ENCODE results near the gene ZNF784. TPM values are rescaled to one million over a fixed set of nuclear protein-coding genes. Genes with fewer than 3 reads are reported as not detected.

ZNF784 gene
- total and polyA plus RNA-seq, 2 of the 8 experiments (the other 6 are each of a cell fraction or from before 2014, with no cell fraction given) = 6.5 to 8.0 TPM

- Histone ChIP-seq H2BK20ac (ENCODE audit: low read length) (no peak overlapping the region), H3K4ac (replicated peaks; ENCODE audit: insufficient read length, low read depth, low read length) (no peak overlapping the region), H4K5ac (ENCODE audit: insufficient read length, low read depth, low read length) (no peak overlapping the region), H3K23ac (ENCODE audit: insufficient read length) (no peak overlapping the region), H3K27ac (ENCODE audit: low read depth, low read length) (no peak overlapping the region), H3K4me1 (replicated peaks in 1 of 4; ENCODE audit: control insufficient read depth in 3 of 4, insufficient read depth in 4 of 4, low read length in 3 of 4) (peaks cover 6 to 9% (median 7%) of the 10 kb centered on the region in 4 experiments), H2AK5ac (ENCODE audit: low read depth, low read length) (no peak overlapping the region), H2BK15ac (ENCODE audit: low read length) (no peak overlapping the region), H3K79me1 (ENCODE audit: low read depth, low read length) (peaks cover 13% of the 10 kb centered on the region), H3K36me3 (ENCODE audit: control insufficient read depth in 2 of 4, insufficient read depth in 4 of 4, low read length in 3 of 4) (no peaks in the 10 kb centered on the region), H2AFZ (ENCODE audit: low read length) (no peak overlapping the region), H3K56ac (replicated peaks; ENCODE audit: insufficient read length, low read depth, low read length) (no peak overlapping the region), H3K27me3 (replicated peaks in 1 of 4; ENCODE audit: control insufficient read depth in 3 of 4, extremely low read depth in 1 of 4, insufficient read depth in 3 of 4, low read length in 3 of 4) (no peaks in the 10 kb centered on the region), H3K4me3 (ENCODE audit: extremely low read depth in 1 of 4, insufficient read depth in 2 of 4, low read depth in 3 of 4, low read length in 4 of 4) (no peak overlapping the region), H4K91ac (replicated peaks; ENCODE audit: insufficient read length, low read length) (no peak overlapping the region), H3K14ac (ENCODE audit: insufficient read length) (no peak overlapping the region), H3K23me2 (ENCODE audit: low read depth, low read length) (peaks cover 19% of the 10 kb centered on the region), H4K20me1 (replicated peaks in 1 of 2; ENCODE audit: control insufficient read depth in 1 of 2, insufficient read depth in 2 of 2, low read length in 2 of 2) (peaks cover 3 to 10% of the 10 kb centered on the region in 2 experiments), H4K8ac (ENCODE audit: extremely low read depth, insufficient read depth, low read length) (no peak overlapping the region), H2BK120ac (replicated peaks; ENCODE audit: low read depth, low read length) (no peak overlapping the region), H3K9ac (replicated peaks in 1 of 4; ENCODE audit: extremely low read depth in 1 of 4, low read depth in 3 of 4, low read length in 3 of 4) (no peak overlapping the region), H2BK5ac (ENCODE audit: low read depth, low read length) (no peak overlapping the region), H3K18ac (ENCODE audit: extremely low read depth, low read length) (no peak overlapping the region), H3K4me2 (ENCODE audit: insufficient read depth in 1 of 2, low read depth in 2 of 2, low read length in 2 of 2) (peak overlapping the region in 1 of 2 experiments; percentile 15; a peak in 1 of 4 replicates), H3K9me3 (ENCODE audit: insufficient read depth in 2 of 2, low read depth in 1 of 2, low read length in 1 of 2) (no peaks in the 10 kb centered on the region; a peak in 1 of 4 replicates), H2BK12ac (ENCODE audit: low read depth, low read length) (no peak overlapping the region), H3K79me2 (ENCODE audit: control insufficient read depth in 1 of 2, insufficient read depth in 2 of 2, low read length in 2 of 2) (peaks cover 4 to 25% of the 10 kb centered on the region in 2 experiments; a peak in 3 of 4 replicates)
- POLR2A ChIA-PET (ENCODE audit: partially characterized antibody) = interaction anchor here (0.6 to 8.8 kb wide), 6 partner anchors 9 to 45 kb away, joined by 3 to 96 read pairs (median 6); partner anchors contain the start of genes CCDC106, U2AF2, ZNF581 and ZNF865
- CTCF ChIA-PET (ENCODE audit: partially characterized antibody) = interaction anchor here (0.7 to 3.8 kb wide), 5 partner anchors 11 to 208 kb away, joined by 3 to 30 read pairs (median 9); partner anchors contain the start of genes CCDC106 and ZNF865
- FAIRE-seq (no peak), DNase-seq (ENCODE audit: low read depth in 1 of 2, low spot score in 2 of 2) (no peak)
- 85% methylated on average over 4 of the region's 4 CpGs; no CpG with 5 or more reads in 1 of the 2 experiments for WGBS, 2 experiments (ENCODE audit: extremely low coverage in 1 of 2, insufficient coverage in 1 of 2, insufficient read length in 1 of 2, insufficient replicate concordance in 2 of 2, low coverage in 1 of 2, low lambda C conversion rate in 2 of 2, missing lambda C conversion rate in 1 of 2)
- TF ChIP-seq CBX8 (IDR thresholded peaks at IDR 0.05; ENCODE audit: borderline replicate concordance, low read depth, low read length) (no peak), POLR2AphosphoS5 (IDR thresholded peaks at IDR 0.05; ENCODE audit: low read depth, low read length) (no peak; the same call in 1 of the 2 replicates), TBP (IDR thresholded peaks at IDR 0.05; ENCODE audit: low read depth, low read length) (no peak), TCF12 (IDR thresholded peaks at IDR 0.05; ENCODE audit: low read depth, low read length) (no peak), EZH2 (IDR thresholded peaks at IDR 0.05; ENCODE audit: low read depth, low read length, severe bottlenecking) (no peak), SAP30 (IDR thresholded peaks at IDR 0.05; ENCODE audit: insufficient read depth, insufficient replicate concordance, low read length) (no peak), ZNF274 (IDR thresholded peaks at IDR 0.05; ENCODE audit: borderline replicate concordance, extremely low read depth, low read length) (no peak), ATF3 (IDR thresholded peaks at IDR 0.05; ENCODE audit: insufficient read depth, low read depth, low read length) (no peak), USF2 (IDR thresholded peaks at IDR 0.05; ENCODE audit: low read length) (no peak), PHF8 (conservative IDR thresholded peaks at IDR 0.05; ENCODE audit: low read depth, low read length) (no peak), CREB1 (IDR thresholded peaks at IDR 0.05) (no peak), YY1 (IDR thresholded peaks at IDR 0.05; ENCODE audit: low read depth, low read length) (no peak)
Measured at GRCh38 chr19:55636723-55637122, 12.4 kb upstream of the ZNF784 start.
